Inflammatory macrophage treated with lipopolysaccharide for 4 hours (primary cell): ENCODE results near the gene WDR59.
"Not testable (repeated sequence)": the region's sequence is repeated elsewhere in the genome, so short reads cannot be mapped to it uniquely, and the experiment has no call there.

Source experiments
- DNase-seq: peaks from one replicate; pipeline ENCODE4 v3.0.0-alpha.2; 2020

The WDR59 gene

DNA sequence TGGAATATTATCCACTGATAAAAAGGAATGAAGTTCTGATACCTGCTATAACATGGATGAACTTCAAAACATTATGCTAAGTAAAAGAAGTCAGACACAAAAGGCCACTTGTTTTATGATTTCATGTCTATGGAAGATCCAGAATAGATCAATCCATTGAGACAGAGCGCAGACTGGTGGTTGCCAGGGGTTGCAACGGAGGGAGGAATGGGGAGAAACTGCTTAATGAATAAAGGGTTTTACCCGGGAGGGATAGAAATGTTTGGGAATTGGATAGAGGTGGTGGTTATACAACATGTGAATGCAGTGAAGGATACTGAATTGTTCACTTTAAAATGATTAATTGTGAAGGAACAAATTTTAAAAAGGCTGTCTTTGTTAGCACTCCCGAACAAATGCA, 30.2 kb downstream of the WDR59 start:
- DNase-seq, result no peak

DNA sequence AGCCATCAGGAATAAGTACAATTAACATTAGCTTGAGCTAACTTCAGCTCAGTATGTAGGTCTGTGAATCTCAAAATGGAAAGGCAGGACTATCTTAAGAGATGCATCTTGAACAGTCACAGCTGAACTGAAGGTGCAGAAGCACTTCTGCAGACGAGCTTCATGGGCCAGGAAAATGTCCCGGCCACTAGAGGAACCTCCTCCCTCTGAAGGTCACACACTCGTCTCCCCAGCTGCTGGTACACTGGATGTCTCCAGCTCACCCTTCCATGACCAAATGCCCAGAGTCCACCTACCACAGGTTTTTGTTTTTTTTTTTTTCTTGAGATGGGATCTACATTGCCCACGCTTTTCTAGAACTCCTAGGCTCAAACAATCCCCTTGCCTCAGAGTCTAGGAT, 33.2 kb downstream of the WDR59 start:
- DNase-seq, result no peak

DNA sequence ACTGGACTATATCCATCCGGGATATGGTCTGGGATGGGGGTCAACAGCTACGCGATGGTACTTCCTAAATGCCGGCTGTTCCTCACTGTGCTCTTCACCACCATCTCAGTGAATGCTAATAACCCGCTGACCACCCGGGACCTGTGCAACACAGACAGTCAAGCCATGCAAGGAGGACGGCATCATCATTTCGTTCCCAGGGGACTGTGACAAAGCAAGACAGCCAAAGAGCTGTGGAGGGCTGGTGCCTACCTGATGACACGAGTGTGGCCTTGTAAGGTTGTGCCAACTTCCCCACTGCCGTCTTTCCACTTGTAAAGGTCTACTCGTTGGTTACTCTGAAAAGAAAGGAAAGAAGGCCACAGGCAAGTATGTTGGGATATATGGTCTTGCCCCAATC, 33.7 kb downstream of the WDR59 start:
- no peak for DNase-seq

DNA sequence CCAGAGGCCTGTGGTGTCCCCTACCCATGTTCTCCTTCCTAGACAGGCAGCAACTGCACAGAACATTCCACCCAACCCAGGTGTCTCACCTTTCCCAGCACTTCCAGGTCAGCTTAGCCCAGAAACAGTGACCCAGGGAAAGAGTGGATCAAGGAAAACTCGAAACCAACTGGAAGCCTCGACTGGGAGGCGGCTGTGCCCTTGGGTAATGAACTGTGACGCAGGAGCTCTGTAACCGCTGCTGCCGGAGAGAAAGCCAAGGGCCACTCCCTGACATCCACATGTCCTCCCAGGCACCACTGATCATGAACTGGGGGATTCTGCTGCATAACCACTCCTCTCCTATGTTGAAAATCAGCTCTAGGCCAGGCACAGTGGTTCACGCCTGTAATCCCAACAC, 34.4 kb downstream of the WDR59 start:
- DNase-seq, result no peak

DNA sequence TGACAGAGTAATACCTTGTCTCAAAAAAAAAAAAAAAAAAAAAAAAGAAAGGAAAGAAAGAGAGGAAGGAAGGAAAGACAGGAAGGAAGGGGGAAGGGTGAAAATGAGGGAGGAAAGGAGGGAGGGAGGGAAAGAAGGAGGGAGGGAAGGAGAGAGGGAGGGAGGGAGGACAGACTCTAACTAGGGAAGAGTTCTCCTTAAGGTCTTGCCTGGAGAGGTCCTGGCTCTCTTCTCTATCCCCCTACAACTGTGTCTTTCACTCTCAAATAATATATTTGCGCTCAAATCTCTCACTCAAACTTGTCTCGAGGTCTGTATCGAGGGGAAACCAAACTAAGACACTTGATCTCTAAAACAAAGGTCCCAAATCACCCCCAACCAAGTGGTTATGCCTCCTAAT, 35.6 kb downstream of the WDR59 start:
- DNase-seq, result no peak

DNA sequence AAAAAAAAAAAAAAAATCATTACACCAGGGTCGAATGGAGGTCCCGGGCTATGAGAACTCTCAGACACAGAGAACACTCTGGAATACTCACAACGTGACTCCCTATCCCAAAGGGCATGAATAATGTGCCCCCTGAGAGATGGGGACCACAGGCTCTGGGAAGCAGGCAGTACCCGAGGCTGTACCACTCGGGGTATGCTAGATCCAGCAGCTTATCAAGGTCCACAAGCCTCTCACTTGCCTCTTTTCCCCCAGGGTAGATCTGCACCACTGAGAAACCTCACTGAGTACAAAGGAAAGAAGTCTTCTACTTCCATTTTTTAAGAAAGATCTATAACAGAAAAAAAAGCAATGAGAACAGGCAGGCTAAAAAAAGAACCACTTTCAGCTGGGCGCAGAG, 40.5 kb downstream of the WDR59 start:
- no peak for DNase-seq

DNA sequence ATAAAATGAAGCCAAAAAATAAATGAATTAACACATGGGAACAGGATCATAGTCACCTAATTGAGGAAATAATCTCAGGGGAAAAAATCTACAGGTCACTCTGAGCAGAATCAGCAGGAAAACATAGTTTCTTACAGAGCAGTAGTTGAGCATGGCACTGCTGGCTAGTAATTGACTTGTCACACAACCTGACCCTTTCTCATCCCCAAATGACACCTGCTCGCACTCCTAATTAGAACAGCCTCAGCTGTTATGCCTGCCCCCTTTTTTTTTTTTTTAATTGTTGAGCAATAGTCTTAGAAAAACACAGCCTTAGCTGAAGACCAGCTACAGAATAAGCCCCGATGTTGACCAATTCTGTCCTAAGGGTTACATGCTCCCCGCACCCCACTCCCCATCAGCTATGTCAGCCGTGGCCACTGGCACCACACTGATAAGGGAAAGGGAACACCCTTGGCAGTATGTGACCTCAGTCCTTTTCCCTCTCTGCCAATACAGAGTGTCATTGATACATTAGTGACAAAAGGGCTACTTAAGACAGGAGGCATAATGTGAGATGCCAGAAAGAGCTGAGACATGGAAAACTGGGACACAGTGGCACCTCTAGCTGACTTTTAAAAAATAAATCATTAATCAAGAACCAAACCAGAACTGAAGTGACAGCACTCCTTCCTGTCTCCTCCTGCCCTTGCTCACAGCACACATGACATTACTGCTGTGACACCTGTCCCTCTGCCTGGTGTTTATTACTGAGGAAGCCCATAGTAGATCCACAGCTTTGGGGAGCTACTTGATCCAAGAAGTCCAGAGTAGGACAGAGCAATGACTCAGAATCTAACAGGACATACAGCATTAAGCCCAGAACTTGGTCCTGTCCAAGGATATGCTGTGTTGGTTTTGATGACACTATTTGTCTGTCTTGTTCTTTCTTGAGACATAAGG, 41.7 kb downstream of the WDR59 start:
- DNase-seq, result no peak

DNA sequence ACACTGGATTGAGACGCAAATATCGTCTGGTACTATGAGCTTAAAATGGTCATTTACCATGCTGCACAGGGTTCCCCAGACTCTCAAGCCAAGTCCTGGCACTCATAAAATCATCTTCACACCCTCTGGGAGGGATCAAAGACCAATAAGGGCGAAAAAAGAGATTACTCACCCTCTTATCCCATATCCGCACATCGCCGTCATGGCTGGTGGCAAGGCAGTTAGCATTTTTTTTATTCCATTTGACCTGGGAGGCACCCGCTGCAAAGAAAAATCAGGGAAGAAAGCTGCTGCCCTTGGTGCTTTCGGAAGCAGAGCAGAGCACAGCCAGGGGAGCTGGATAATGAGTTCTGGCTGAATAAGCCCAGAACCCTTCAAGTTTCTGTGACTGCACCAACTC, 42.4 kb downstream of the WDR59 start:
- DNase-seq, result no peak

DNA sequence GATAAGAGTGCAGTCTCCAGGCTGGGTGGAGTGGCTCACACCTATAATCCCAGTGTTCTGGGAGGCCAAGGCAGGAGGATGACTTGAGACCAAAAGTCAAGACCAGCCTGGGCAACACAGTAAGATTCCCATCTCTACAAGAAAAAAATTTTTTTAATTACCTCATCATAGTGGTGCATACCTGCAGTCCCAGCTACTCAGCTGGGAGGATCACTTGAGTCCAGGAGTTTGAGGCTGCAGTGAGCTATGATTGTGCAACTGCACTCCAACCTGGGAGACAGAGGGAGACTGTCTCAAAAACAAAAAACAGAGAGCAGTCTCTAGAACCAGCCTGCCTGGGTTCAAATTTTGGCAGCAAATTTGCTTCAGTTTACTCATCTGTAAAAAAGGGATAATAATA, 45.2 kb downstream of the WDR59 start:
- no peak for DNase-seq

DNA sequence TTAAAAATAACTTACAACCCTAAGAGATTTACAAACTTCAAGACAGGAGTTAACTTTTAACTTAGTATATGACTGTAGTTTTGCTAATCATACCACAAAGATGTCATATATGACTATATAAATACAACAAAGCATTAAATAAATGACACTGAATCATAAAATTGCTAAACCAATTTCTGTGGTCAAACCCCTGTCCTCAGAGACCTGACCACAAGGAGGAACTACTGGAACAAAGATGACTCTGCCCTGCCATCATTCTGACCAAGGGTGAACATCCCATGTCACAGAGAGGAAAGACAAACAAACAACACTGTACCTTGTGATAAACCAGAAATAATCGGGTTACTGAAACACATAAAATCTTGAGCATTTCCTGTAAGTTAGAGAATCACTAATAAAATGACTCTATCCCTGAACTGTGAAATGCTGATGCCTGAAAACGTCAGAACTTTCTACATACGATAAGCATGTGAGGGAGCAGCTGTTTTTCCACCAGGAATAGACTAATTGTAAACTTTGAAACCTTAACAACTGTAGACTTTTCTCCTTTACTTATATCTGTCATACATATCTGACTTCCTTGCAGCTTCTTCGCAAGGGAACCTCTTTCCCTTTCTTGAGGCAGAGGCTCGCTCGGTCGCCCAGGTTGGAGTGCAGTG, 47.9 kb downstream of the WDR59 start:
- DNase-seq, result peak; percentile 94

DNA sequence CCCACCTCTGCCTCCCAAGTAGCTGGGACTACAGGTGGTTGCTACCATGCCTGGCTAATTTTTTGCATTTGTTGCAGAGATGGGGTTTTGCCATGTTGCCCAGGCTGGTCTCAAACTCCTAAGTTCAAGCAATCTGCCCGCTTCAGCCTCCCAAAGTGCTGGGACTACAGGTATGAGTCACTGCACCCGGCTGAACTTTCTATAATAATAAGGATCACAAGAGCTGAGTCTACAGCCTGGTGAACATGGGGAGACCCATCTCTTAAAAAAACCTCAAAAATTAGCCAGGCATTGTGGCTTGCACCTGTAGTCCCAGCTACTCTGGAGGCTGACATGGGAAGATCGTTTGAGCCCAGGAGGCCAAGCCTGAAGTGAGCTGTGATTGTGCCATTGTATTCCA, 53.5 kb downstream of the WDR59 start:
- DNase-seq, result no peak

DNA sequence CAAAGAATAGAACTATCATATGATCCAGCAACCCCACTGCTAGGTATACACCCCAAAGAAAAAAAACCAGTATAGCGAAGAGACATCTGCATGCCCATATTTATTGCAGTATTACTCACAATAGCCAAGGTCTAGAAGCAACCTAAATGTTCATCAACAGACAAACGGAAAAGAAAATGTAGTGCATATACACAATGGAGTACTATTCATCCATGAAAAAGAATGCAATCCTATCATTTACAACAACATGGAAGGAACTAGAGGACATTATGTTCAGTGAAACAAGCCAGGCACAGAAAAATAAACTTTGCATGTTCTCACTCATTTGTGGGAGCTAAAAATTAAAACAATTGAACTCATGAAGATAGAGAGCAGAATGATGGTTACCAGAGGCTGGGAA, 55.3 kb downstream of the WDR59 start:
- no peak for DNase-seq

DNA sequence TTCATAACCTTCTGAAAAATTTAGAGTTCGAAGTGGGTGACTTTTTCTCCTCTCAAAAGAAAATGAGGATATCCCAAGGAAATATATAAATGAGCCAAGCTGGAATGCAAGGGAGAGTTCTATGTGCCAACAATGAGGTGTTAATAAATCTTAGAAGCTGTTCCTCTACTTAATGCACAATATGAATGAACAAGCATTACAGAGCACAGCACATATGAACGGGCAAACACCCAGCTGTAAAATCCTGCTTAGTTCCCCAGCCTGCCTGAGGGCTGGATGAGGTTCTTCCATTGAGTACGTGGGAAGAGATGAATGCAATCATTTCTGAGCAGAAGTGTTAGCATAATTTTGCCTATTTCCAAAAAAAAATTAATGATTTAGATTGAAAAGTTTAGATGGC, 58.1 kb downstream of the WDR59 start:
- DNase-seq, result no peak

DNA sequence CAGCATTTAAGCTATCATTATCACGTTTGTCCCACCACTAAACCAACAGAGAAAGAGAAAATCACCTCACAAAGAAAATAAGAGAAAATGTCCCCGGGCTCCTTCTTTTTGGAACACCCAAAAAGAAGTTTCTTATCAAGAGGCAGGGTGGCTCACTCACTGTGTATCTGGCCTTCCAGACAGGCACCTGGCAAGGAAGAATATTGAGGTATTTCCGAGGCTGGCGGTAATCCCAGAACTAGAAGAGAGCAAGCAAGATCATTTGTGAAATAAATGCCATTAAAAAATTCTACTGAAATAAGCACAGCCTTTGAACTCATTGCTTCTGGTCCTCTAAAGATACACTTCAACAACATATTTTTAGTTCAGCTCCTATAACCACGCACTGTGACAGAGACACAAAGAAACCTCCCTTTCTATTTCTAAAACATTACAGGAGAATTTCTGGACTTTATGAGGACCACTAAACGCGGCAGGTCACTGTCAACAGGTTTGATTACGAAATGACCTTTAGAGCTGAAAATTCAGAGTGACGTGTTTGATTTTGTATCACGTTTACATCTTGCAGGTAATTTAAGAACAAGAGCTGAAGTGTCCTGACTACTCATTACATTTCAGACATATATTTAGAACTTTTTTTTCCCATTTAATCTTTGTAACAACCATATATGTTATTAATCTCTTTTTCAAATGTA, 61.0 kb downstream of the WDR59 start:
- DNase-seq, result no peak

DNA sequence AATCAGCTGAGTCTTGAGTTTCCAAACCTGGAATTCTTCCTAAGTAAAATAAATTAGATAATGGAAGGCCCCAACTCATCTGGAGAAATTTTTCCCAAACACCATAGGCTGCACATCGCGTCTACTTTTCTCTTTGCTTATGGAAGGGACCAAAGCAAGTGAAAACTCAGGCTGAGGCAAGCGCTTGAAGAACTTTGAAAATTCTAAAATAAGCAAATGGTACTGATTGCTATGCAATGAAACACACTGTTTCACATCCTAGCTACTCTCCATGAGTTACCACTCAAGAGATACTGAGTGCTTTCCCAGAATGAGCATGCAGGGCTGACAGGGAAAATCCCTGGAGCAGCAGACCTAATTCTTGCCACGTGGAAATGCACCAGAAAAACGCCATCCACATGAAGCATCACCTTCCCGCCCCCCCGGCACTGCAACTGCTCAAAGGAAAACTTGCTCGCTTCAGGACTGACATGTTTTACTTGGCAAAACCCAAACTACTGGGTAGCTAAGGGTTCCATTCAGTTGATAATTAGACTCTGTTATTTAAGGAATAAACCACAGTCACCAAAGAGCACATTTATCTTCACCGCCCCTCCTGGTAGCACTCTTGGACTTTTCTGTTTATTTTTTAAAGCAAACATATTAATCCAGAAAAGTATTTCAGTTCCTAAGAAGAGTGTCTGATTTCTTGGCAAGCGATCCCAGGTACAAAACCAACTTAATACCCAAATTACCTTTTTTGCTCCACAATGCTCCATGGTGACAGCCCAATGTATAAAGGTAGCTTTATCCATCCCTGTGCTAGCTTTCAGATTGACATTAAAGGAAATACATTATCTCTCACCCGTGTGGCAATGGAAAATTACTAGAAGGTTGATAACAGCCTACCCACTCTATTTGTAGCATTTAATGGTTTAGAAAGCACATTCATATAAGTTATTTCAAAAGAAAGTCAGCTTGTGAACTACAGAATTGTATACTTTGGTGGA, 62.5 kb downstream of the WDR59 start:
- DNase-seq, result no peak

DNA sequence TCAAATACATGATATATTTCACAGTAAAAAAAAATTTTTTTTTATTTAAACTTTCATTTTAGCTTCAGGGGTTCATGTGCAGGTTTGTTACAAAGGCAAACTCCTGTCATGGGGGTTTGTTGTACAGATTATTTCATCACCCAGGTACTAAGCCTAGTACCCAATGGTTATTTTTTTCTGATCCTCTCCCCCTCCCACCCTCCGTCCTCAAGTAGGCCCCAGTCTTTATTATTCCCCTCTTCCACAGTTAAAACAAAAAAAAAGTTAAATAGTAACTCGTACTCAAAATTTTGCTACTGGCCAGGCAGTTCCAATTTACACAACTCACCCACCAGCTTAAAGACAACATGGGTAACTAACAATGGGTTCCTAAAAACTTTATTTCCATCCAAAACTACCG, 63.9 kb downstream of the WDR59 start:
- no peak for DNase-seq

DNA sequence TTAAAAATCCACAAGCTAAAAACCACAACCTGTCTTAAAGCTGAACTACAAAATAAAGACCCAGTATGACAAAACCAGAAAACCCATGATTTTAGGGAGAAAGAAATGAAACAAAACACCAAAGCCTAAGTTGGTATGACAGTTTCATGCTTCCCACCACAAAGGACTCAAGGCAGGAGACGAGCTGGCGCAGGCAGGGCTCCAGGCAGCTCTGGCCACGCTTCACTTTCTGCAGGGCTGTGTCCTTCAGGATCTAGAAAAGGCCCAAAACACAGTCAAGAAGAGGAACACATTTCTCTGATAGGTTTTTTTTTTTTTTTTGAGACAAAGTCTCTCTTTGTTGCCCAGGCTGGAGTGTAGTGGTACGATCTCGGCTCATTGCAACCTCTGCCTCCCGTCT, 75.3 kb downstream of the WDR59 start:
- DNase-seq, result no peak

DNA sequence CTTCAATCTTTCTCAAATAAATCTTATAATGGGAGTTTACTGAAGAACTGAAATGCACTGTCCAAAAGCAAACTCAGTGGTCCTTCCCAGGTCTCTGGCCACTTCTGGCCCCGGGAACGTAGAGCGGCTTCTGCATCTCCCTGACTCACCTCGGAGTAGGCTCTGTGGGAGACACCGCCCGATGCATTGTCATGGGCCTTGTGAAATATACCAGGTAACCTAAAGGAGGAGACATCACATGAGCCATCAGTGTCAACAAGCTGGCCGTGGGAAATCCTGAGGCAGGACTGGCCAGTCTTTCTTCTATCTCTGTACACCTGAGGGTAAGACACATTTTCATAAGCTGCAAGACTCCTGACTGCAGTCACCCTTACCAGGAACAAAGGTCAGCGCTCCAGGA, 76.2 kb downstream of the WDR59 start:
- DNase-seq, result not testable (repeated sequence)

DNA sequence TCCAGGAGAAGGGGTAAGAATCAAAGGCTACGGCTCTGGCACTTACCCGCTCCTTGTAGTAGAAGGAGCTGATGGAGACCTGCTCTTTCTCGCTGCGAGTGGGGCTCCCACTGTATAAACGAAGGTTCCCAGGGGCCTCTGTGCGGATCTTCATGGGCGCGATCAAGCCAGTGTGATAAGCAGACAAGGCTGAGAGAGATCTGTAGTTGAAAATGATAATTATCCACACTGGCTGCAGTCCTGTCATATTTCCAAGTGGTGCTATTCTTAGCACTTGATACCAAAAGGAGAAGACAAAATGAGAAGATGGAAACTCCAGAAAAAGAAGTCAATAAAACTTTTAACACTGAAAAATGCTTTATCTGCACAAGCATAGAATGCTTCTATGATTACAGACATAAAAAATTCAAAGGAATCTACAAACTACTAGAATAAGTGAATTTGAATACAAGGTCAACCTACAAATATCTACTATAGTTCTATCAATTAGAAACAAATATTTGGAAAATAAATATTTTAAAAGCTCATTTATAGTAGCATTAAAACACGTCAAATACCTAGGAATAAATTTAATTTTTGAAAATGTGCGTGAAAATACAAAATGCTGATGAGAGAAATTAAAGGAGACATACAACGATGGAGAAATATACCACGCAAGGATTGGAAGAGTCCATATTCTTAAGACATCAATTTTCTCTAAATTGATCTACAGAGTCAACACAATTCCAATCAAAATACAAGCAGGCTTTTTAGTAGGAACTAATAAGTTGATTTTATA, 80.8 kb downstream of the WDR59 start:
- DNase-seq, result no peak

DNA sequence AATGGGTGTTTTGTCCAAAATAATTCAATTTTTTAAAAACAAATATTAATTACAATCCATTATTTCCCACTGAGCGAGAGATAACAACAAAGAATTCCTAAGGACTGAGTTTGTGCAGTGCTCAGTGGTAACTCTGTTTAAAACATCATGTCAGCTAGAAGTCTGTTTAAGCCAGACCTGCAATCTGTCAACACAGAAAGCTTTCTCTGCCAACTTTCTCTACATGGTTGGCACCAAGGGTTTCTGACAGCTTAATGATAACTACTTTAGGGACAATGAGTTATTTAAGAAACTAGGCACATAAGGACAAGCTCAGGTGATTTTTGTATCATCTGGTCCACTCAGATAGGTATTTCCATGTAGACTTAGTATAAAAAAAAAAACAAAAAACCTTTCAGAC, 81.8 kb downstream of the WDR59 start:
- DNase-seq, result no peak

DNA sequence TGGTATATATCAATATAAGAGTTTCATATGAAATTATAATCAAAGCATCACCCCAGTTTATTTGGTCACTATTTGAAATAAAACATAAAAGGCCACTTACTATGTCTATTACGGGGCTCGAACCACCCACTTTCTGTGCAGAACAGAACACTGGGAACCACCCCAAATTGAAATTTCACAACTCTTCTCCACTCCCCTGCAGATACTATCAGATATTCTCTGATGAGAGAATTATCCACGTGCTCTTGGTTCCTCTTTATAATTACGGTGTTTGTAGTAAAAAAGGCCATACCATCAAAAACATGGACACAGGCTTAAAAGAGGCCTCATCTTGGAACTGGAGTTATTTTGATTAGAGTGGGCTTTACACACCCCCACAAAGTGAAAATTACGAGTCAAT, 82.8 kb downstream of the WDR59 start:
- DNase-seq, result peak; percentile 1

DNA sequence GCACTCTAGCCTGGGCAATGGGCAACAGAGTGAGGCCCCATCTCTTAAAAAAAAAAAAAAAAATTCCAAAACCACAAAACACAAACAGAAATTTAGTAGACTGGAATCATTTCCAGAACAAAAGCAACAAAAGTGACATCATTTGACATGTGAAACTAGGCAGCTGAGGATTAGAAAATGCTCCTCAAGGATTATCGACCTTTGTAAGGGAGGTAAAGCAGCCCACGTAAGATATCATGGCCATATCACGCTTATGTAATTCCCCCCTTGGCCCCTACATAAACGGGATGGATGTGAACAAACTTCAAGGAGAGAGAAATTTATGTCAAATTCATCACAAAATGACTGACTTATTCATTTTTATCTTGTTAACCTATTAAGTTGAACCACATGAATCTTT, 83.3 kb downstream of the WDR59 start:
- DNase-seq, result no peak
